Measurements from ENCODE around the gene UPK1B. TPM values are rescaled to one million over a fixed set of nuclear protein-coding genes. Genes with fewer than 3 reads are reported as not detected.

Gene UPK1B
- polyA plus RNA-seq, 2 of the 4 experiments (the other 2 are of a cell fraction), result 7.1 to 36.7 TPM

DNA sequence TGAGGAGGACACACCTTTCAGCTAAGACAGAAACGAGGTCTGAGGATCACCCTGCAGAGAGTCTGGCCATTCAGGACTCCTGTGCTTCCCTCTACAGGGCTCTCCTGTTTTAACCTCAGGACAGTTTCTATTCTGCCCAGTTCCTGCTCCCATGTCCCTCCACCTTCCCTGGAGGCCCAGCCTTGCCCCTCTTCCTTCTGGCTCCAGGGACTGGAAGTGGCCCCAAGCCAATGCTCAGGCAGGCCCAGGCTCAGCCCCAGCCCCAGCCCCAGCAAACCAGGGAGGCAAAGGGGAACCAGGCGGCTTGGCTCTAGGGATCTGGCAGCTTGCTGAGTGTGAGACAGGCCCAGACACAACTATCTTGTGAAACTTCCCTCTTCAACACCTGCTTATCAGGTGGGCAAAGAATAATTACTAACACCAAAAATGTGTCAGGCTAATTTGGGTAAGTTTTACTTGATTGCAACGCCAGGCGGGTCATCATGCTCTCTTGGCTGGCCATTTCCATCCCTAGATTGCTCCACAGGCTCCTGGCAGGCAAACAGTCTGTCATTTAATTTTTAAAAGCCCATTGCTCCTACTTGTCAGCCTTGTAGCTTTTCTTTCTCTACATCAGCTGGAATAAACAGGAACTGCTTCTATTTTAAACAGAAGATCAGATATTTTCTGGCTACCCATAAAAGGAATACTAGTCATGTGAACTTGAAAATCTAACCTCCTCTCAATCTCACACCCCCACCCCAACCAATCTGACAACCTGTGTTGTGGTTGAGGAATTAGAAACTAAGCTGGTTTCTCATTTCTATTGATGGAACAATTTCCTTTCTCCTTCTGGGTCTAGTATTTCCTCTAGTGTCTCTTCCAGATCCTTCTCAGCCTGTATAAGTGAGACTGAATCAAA lies 33.5 kb downstream of the UPK1B start:
- POLR2A ChIA-PET, result interaction anchor here (0.6 to 1.3 kb wide), 3 partner anchors 33 to 264 kb away, joined by 3 to 4 read pairs (median 3); partner anchors contain the start of gene B4GALT4
- Histone ChIP-seq H3K4me3 (no peak overlapping the region), H3K4me2 (peak overlapping the region; percentile 87), H3K27ac (peak overlapping the region; percentile 90 to 91), H3K9me3 (no peaks in the 10 kb centered on the region), H3K4me1 (peaks cover 79% of the 10 kb centered on the region)
- 53% methylated on average over 4 of the region's 4 CpGs for WGBS (ENCODE audit: missing lambda C conversion rate)
- CTCF ChIA-PET, result interaction anchor here (1.0 to 3.7 kb wide), 9 partner anchors 12 to 108 kb away, joined by 3 to 18 read pairs (median 7); partner anchors contain the start of gene TEX55
- TF ChIP-seq, protein P1, sequence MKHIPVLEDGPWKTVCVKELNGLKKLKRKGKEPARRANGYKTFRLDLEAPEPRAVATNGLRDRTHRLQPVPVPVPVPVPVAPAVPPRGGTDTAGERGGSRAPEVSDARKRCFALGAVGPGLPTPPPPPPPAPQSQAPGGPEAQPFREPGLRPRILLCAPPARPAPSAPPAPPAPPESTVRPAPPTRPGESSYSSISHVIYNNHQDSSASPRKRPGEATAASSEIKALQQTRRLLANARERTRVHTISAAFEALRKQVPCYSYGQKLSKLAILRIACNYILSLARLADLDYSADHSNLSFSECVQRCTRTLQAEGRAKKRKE (CRISPR knock-in tag; IDR thresholded peaks at IDR 0.05; ENCODE audit: low read depth), result no peak
- TF ChIP-seq, protein P2, sequence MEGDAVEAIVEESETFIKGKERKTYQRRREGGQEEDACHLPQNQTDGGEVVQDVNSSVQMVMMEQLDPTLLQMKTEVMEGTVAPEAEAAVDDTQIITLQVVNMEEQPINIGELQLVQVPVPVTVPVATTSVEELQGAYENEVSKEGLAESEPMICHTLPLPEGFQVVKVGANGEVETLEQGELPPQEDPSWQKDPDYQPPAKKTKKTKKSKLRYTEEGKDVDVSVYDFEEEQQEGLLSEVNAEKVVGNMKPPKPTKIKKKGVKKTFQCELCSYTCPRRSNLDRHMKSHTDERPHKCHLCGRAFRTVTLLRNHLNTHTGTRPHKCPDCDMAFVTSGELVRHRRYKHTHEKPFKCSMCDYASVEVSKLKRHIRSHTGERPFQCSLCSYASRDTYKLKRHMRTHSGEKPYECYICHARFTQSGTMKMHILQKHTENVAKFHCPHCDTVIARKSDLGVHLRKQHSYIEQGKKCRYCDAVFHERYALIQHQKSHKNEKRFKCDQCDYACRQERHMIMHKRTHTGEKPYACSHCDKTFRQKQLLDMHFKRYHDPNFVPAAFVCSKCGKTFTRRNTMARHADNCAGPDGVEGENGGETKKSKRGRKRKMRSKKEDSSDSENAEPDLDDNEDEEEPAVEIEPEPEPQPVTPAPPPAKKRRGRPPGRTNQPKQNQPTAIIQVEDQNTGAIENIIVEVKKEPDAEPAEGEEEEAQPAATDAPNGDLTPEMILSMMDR (IDR thresholded peaks at IDR 0.05), result peak; percentile 29; the same call in 2 of the 3 replicates
- peak; percentile 42; the same call in 2 of the 3 replicates for TF ChIP-seq SMC3 (IDR thresholded peaks at IDR 0.05)
- no peak for TF ChIP-seq HOXB13 (CRISPR knock-in tag; IDR thresholded peaks at IDR 0.05; ENCODE audit: low read depth)
- TF ChIP-seq RAD21 (conservative IDR thresholded peaks at IDR 0.05 in 1 of 2, IDR thresholded peaks at IDR 0.05 in 1 of 2), result peak; percentile 49 to 60
- 0 out of 2 replicates have a peak, but pooled peaks have one; percentile 45 for TF ChIP-seq TP53 (CRISPR knock-in tag; IDR thresholded peaks at IDR 0.05)
- no peak for TF ChIP-seq ESRRA (IDR thresholded peaks at IDR 0.05; ENCODE audit: borderline replicate concordance, low read length)
- no peak for TF ChIP-seq CEBPB (IDR thresholded peaks at IDR 0.05)
- FAIRE-seq, result no peak
- DNase-seq (ENCODE audit: low read depth in 1 of 2, low spot score in 1 of 2), result peak; percentile 66 to 85
- ATAC-seq, result peak; percentile 81 to 82

DNA sequence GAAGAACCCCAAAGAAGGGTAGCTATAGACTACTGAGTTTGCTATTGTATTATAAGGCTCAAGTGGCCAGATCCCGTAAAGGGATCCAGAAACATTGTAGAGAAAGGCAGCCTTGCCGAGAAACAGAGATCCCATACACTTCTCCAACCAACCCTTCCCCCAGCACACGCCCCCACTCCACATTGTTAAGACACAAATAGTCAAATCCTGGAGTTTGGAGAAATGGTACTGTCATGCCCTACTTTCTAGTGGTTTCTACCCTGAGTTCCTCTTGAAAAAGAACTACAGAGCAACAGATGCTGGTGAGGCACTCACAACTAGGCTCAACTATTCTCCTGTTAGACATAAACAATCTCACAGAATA lies 34.1 kb downstream of the UPK1B start:
- no peak overlapping the region for H3K4me3 ChIP-seq
- ChIA-PET CTCF (interaction anchor here (1.1 to 3.7 kb wide), 6 partner anchors 15 to 61 kb away, joined by 3 to 18 read pairs (median 8); partner anchors contain the start of gene TEX55), POLR2A (interaction anchor here (1.3 kb wide), 1 partner anchor 33 kb away, joined by 4 read pairs; the partner anchor contains the start of gene B4GALT4)
- no peak for FAIRE-seq
- no peak for DNase-seq (ENCODE audit: low read depth in 1 of 2, low spot score in 1 of 2)
- TF ChIP-seq, protein P3, sequence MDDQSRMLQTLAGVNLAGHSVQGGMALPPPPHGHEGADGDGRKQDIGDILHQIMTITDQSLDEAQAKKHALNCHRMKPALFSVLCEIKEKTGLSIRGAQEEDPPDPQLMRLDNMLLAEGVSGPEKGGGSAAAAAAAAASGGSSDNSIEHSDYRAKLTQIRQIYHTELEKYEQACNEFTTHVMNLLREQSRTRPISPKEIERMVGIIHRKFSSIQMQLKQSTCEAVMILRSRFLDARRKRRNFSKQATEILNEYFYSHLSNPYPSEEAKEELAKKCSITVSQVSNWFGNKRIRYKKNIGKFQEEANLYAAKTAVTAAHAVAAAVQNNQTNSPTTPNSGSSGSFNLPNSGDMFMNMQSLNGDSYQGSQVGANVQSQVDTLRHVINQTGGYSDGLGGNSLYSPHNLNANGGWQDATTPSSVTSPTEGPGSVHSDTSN (IDR thresholded peaks at IDR 0.05), result 0 out of 2 replicates have a peak, but pooled peaks have one; percentile 20
- no peak for TF ChIP-seq TFCP2L1 (CRISPR knock-in tag; IDR thresholded peaks at IDR 0.05)
- H3K9me3 ChIP-seq, result no peaks in the 10 kb centered on the region
- H3K27ac ChIP-seq, result peak overlapping the region; percentile 90 to 91
- WGBS (ENCODE audit: missing lambda C conversion rate), result 56% methylated on average over 3 of the region's 3 CpGs
- peak overlapping the region; percentile 87 for H3K4me2 ChIP-seq
- ATAC-seq, result no peak
- peaks cover 85% of the 10 kb centered on the region for H3K4me1 ChIP-seq

DNA sequence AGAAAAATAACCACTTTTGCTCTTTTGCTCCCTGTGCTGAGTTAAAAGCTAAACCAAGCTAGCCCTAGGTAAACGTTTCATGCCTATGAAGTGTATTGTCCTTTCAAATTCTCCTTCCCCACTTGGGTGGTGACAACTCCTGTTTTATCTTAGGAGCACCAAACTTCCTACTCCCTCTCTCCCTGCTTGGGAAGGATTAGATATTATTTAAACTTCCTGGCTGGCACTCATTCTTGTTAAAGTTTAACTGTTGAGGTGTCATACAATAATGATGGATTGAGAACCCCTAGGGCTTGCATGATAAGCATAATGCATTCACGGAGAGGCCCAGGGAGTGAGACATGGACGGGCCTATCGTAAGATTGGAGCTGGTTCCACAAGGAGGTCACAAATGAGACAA lies 37.8 kb downstream of the UPK1B start:
- peak; percentile 95 for FAIRE-seq
- ChIA-PET CTCF (interaction anchor here (0.8 to 4.4 kb wide), 9 partner anchors 12 to 329 kb away, joined by 3 to 28 read pairs (median 3); partner anchors contain the start of genes B4GALT4 and TEX55), POLR2A (interaction anchor here (0.6 kb wide), 1 partner anchor 18 kb away, joined by 3 read pairs; no protein-coding TSS in a partner anchor)
- TF ChIP-seq, protein P4, sequence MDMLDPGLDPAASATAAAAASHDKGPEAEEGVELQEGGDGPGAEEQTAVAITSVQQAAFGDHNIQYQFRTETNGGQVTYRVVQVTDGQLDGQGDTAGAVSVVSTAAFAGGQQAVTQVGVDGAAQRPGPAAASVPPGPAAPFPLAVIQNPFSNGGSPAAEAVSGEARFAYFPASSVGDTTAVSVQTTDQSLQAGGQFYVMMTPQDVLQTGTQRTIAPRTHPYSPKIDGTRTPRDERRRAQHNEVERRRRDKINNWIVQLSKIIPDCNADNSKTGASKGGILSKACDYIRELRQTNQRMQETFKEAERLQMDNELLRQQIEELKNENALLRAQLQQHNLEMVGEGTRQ (IDR thresholded peaks at IDR 0.05), result no peak
- TF ChIP-seq ZC3H11A (IDR thresholded peaks at IDR 0.05) (no peak), EHF (CRISPR knock-in tag; IDR thresholded peaks at IDR 0.05) (no peak), JUNB (IDR thresholded peaks at IDR 0.05) (peak; percentile 50), SMC3 (IDR thresholded peaks at IDR 0.05) (peak; percentile 21; the same call in 1 of the 3 replicates), HOXB5 (CRISPR knock-in tag; IDR thresholded peaks at IDR 0.05) (peak; percentile 99), JUN (IDR thresholded peaks at IDR 0.05) (peak; percentile 54 to 70; a peak in 3 of 5 replicates), NR3C1 (IDR thresholded peaks at IDR 0.05) (no peak), MAFK (IDR thresholded peaks at IDR 0.05; ENCODE audit: partially characterized antibody) (peak; percentile 82)
- TF ChIP-seq, protein P2 (IDR thresholded peaks at IDR 0.05), result no peak
- TF ChIP-seq, protein P5, sequence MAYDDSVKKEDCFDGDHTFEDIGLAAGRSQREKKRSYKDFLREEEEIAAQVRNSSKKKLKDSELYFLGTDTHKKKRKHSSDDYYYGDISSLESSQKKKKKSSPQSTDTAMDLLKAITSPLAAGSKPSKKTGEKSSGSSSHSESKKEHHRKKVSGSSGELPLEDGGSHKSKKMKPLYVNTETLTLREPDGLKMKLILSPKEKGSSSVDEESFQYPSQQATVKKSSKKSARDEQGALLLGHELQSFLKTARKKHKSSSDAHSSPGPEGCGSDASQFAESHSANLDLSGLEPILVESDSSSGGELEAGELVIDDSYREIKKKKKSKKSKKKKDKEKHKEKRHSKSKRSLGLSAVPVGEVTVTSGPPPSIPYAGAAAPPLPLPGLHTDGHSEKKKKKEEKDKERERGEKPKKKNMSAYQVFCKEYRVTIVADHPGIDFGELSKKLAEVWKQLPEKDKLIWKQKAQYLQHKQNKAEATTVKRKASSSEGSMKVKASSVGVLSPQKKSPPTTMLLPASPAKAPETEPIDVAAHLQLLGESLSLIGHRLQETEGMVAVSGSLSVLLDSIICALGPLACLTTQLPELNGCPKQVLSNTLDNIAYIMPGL (CRISPR knock-in tag; IDR thresholded peaks at IDR 0.05; ENCODE audit: borderline replicate concordance), result no peak
- TF ChIP-seq, protein P3 (IDR thresholded peaks at IDR 0.05), result peak; percentile 90

More for the DNA sequence above, 37.8 kb downstream of the UPK1B start:
- 0 out of 3 replicates have a peak overlapping the region, but pooled peaks have one; percentile 3 for H3K4me3 ChIP-seq
- H3K27ac ChIP-seq, result peak overlapping the region; percentile 90 to 91
- DNase-seq (ENCODE audit: low read depth in 1 of 2, low spot score in 1 of 2), result peak; percentile 51 to 93
- peaks cover 95% of the 10 kb centered on the region for H3K4me1 ChIP-seq
- 3% methylated on average over 4 of the region's 4 CpGs for WGBS (ENCODE audit: missing lambda C conversion rate)
- H3K9me3 ChIP-seq, result no peaks in the 10 kb centered on the region
- H3K4me2 ChIP-seq, result peak overlapping the region; percentile 71
- peak; percentile 73 to 77 for ATAC-seq
